Mesenteric fat pad (tissue), 1 donor: Measurements from ENCODE around the gene MRPL37. TPM values are rescaled to one million over a fixed set of nuclear protein-coding genes. Genes with fewer than 3 reads are reported as not detected.

Experiments used
- DNase-seq: peaks from one replicate; pipeline ENCODE4 v3.0.0-alpha.2; 2020; ENCODE audit warnings: low spot score
- total RNA-seq: library from RNA; stranded (reverse); fragmentation: NEBNext Ultra II Directional; extraction: Animal tissue kit (Norgen Biotek cat#: 25700); gene quantifications from one replicate; pipeline ENCODE4 v1.2.1, GENCODE V29; 2021
- donor health status: DM: yes; HTN: yes; CAD: no.

Gene MRPL37
- total RNA-seq, 1 donor from 2014 or later: 54.2 TPM

- no peak for DNase-seq
Measured at GRCh38 chr1:54238353-54239034, 38.5 kb downstream of the MRPL37 start.

GRCh38 chr1:54239035-54239383, 39.0 kb downstream of the MRPL37 start:
- no peak for DNase-seq

DNA sequence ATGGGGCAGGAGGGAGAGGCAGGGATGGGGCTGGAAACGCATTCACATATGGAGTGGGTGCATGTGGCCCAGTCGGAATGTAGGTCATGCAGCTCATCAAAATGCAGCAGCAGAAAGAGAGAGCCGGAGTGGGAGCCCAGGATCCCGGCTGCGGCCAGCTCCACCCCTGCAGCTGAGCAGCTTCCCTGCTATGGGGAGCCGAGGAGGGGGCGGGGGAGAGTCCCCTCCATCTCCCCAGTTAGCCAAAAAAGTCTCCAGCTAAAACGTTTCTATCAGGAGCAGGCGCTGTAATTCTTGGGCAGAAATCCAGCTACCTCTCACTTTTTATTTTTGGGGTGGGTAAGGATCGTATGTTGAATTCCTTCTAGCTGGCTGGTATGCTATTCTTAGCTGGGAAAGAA, 39.7 kb downstream of the MRPL37 start:
- no peak for DNase-seq

DNA sequence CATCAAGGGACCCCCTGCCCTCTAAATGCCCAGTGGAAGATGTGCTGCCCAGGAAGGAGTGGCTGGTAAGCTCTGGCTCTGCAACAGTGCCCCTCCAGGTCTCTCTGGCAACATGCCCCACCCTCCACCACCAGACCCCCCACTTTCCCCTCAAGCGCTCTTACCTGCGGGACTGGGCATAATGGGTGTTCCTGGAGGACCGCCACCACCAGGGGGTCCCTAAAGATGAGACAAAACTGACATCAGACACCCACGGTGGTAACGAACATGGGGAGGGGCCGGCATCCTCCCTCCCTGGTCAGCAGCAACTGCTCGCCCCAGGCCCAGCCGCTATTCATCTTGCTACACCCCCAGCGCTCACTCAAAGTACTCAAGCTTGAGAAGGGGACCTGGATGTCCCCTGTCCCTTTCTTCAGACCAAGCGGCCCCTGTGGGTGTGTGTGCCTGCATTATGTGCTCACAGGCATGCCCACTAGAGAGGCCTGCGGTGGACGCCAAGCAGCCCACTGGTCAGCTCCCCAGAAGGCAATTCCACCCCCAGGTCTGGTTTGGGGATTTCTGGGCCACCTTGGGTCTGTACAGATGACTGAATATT, 40.9 kb downstream of the MRPL37 start:
- no peak for DNase-seq

- DNase-seq: no peak
Measured at GRCh38 chr1:54241364-54241763, 41.4 kb downstream of the MRPL37 start.

DNA sequence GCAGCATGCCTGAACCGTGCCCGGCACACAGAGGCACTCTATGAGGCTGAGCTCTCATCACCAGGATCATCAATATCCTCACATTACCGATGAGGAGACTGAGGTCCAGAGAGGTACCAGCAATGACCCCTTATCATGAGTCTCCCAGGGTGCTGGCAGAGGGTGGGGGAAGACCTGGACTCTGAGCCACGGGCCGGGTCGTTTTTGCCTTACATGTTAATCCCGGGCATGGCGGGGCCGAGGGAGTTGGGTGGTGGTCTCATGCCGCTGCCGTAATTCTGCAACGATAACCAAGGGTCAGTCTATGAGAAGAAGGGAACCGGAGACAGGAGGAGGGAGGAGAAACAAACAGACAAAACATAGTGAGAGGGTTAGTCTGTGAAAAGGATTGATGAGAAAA, 43.1 kb downstream of the MRPL37 start:
- no peak for DNase-seq

- DNase-seq: no peak
Measured at GRCh38 chr1:54244655-54245054, 44.7 kb downstream of the MRPL37 start.

DNA sequence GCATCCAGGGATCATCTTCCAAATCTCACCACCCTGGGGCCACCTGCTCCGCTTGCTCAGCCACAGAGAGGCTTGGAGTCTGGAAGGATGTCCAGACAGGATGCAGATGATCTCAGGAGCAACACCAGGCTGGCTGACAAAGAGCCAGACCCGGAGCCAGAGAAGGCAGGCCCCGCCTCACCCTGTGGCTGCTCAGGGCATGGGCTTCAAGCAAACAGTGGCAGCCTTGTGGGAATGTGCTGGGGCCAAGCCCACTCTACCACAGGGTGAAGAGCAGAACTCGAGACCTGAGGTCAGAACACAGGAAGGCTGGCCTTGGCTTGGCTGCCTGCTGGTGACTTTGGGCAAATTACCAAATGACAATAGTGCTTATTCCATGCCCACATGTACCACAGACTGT, 45.5 kb downstream of the MRPL37 start:
- DNase-seq: no peak

GRCh38 chr1:54246116-54246721, 46.3 kb downstream of the MRPL37 start:
- no peak for DNase-seq

DNA sequence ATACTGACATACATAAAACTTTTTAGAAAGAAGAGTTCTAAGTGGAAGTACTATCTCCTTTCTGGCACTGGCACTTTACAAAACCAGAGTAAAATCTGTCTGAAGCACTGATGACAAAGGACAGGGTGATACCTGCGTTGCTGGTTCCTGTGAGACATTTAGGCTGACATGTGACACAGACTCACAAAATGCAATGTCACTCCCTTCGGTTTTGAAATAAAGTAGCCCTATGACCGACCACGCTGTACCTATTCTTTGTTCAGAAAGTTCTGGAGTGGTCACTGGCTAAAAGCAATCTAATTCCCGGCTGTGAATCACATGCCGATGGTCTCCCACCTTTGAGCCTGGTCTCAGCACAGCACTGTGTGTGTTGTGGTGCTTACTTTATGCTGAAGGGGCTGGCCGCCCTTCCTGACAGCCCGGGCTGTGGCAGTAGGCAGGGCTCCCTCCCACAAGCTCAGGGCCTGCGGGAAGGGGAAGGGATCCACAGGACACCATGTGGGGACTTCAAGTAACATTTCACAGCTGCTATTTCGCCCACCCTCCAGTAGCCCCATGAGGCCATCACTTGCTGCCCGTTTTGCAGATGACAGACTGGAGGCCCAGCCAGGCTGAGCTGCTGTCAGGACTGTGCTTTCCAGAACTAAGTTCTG, 48.0 kb downstream of the MRPL37 start:
- DNase-seq: no peak

DNA sequence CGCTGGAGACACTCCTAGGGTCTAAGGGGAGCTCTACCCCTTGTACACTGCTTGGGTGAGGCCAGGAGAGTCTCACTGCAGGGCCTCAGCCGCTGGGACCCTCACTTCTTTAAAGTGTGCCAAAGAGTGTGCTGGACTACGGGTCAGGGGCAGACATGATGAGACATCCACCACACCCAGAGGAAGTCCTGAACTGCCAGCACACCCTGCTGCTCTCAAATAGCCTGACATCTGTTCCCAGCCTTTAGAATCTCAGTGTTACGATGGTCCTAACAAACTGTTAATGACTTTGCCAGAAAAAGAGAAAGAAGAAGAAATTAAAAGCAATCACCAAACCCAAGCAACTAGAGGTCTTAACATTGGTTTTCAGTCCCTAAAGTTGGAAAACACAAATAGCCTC, 49.0 kb downstream of the MRPL37 start:
- no peak for DNase-seq

DNA sequence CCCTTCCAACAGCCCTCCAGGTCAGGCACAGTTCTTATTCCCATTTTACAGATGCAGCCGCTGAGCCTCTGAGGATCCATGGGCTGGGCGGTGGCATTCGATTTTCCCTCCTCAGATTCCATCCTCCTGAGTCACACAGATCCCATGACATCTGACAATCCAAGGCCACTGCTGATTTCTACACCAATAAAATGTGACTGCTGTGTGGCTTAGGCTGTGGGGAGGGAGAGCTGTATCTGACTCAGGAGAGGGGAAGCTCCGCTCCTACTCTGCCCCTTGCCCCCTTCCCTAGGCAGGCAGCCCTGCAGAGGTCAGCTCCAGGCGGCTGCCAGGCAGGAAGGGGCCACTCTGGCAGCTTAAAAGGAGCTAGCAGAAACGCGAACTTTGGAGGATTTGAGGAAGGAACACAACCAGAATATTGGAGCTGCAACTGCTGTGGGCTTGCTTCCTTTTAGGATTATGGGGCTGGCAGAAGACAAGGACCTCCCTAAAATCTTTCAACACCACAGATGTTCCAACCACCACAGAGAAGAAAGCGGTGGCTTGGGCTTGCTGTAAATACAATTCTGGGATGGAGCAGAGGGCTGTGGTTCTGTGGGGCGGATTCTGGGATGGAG, 50.0 kb downstream of the MRPL37 start:
- no peak for DNase-seq

- no peak for DNase-seq
Measured at GRCh38 chr1:54250670-54251069, 50.7 kb downstream of the MRPL37 start.

DNA sequence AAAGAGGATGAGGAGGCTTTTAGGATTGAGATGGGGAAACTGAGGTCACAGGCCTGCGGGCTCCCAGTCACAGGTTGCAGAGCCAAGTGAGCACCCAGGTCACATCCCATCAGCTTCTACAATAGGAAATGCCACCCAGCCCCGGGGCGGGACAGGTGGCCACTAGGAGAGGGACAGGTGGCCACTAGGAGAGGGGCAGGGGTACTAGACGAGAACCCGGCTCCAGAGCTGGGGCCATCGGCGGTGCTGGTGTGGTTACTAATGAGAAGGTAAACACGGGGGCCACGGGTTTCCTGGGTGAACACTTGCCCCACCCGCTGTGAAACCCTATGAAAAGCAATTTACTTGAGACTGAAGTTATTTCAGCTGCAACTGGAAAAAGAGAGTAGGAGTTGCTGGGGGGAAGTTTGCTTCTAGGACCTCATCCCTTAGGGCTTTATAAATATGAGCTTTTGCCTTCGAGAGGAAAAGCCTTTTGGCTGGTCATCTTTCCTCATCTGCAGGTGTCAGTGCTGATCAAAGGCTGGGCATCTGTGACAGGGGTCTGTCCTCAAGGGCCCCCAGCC, 52.5 kb downstream of the MRPL37 start:
- no peak for DNase-seq

- DNase-seq: no peak
Measured at GRCh38 chr1:54253480-54253879, 53.5 kb downstream of the MRPL37 start.

DNA sequence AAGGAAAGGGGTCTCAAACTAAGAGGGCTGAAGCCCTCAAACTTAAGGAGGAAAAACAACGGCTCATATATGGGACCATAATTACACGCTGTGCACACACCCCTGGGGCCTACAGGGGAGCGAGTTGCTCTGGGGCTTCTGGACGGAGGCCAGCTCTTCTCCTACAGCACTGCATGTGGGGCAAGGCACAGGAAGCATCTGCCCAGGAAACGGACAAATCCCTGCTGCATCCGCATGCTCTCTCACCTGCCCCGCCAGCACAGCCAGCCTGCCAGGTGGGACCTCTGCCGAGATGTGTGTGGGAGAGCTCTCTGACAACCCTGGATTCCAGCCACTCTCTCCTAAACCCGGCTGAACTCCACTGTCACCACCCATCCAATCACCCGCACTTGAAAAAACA, 54.1 kb downstream of the MRPL37 start:
- DNase-seq: no peak

DNA sequence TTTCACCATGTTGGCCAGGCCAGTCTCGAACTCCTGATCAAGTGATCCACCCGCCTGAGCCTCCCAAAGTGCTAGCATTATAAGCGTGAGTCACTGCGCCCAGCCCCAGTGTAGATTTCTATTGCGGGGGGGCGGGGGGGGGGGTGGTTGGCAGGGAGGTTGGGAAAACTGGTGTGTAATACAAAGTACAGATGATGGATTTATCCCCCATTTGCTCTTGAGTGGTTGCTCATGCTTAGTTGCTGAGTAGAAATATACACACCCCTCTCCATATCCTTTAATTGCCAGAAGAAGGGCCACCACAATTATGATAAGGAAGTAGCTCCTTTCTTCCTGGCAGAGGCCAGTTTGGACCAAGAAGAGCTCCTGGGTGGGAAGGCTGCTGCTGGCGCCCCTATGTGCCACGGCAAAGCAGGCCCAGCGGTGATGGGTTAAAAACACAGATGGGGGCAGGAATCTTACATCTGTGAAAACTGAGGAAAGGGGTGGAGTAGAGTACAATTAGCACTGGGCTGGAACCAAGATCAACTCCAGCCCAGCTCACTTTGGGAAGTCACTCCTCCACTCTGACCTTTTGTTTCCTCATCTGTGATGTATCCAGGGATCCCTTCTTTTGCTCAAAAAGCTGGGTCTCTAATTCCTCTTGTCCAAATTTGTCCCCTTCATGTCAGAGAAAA, 55.2 kb downstream of the MRPL37 start:
- DNase-seq: no peak

GRCh38 chr1:54256522-54257345, 56.8 kb downstream of the MRPL37 start:
- no peak for DNase-seq

DNA sequence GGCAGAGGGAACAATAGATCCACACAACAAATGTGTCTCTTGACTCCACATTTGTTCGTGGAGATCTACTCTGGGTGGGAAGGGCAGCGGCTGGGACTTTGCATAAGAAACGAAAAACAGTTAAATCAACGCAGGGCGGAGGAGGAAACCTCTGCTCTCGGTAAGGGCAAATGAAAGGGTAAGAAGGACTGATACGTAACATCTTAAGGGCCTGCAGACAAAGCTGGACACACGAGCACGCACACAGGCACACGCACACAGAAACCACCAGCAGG, 57.3 kb downstream of the MRPL37 start:
- DNase-seq: no peak

DNA sequence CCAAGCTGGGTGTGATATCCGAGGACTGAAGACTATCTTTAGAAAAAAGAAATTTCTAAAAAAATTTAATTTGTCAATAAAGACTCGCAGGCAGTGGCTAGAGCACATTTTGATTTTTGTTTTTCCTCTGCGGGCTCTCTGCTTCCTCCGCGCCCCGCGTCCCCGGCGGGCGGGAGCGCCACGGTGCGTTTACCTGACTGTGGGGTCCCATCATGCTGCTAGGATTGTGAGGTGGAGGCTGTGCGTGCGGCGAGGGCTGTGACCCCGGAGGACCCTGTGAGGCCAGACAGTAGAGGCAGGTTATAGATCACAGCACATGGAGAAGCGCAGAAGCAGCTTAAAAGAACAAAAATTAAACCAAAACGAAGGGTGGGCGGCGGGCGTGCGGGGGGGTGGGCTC, 57.9 kb downstream of the MRPL37 start:
- DNase-seq: no peak
